CD4-positive, alpha-beta T cell treated with Interleukin-2 at 100 ng/mL for 4 hours (primary cell): ENCODE data around the gene PADI4.

Experiments
- DNase-seq: peaks from one replicate; pipeline ENCODE4 v3.0.0-alpha.2; 2020; ENCODE audit warnings: low spot score

PADI4 gene

GRCh38 chr1:17350928-17351446 lies 43.0 kb downstream of the PADI4 start:
- DNase-seq = no peak

GRCh38 chr1:17351598-17352324 lies 43.8 kb downstream of the PADI4 start:
- no peak for DNase-seq

GRCh38 chr1:17352419-17352909 lies 44.5 kb downstream of the PADI4 start:
- no peak for DNase-seq

GRCh38 chr1:17355898-17356297 lies 47.9 kb downstream of the PADI4 start:
- DNase-seq = no peak

GRCh38 chr1:17356387-17357026 lies 48.5 kb downstream of the PADI4 start:
- DNase-seq = no peak

- DNase-seq = no peak
These were observed 50.6 kb downstream of the PADI4 start for GRCh38 chr1:17358557-17358956.

GRCh38 chr1:17359031-17359430 lies 51.0 kb downstream of the PADI4 start:
- DNase-seq = no peak

- no peak for DNase-seq
These were observed 51.8 kb downstream of the PADI4 start for GRCh38 chr1:17359808-17360207.

GRCh38 chr1:17360272-17360956 lies 52.4 kb downstream of the PADI4 start:
- no peak for DNase-seq

GRCh38 chr1:17361687-17362086 lies 53.7 kb downstream of the PADI4 start:
- DNase-seq = no peak

GRCh38 chr1:17363351-17363750 lies 55.4 kb downstream of the PADI4 start:
- DNase-seq = no peak

- no peak for DNase-seq
These were observed 55.8 kb downstream of the PADI4 start for GRCh38 chr1:17363771-17364170.

- no peak for DNase-seq
These were observed 57.3 kb downstream of the PADI4 start for GRCh38 chr1:17365293-17365692.

GRCh38 chr1:17369466-17369865 lies 61.5 kb downstream of the PADI4 start:
- no peak for DNase-seq

- DNase-seq = no peak
These were observed 62.6 kb downstream of the PADI4 start for GRCh38 chr1:17370618-17371017.

GRCh38 chr1:17371896-17372295 lies 63.9 kb downstream of the PADI4 start, which contains the start of gene PADI6:
Gene PADI6, plus strand, starts transcription at chr1:17372196. Its CDS starts 50 bp downstream, at chr1:17372246.
- no peak for DNase-seq

GRCh38 chr1:17372955-17373354 lies 65.0 kb downstream of the PADI4 start:
- DNase-seq = no peak

GRCh38 chr1:17375651-17376050 lies 67.7 kb downstream of the PADI4 start:
- no peak for DNase-seq

GRCh38 chr1:17377325-17377953 lies 69.4 kb downstream of the PADI4 start:
- DNase-seq = no peak

GRCh38 chr1:17381161-17381560 lies 73.2 kb downstream of the PADI4 start:
- no peak for DNase-seq

GRCh38 chr1:17392199-17392740 lies 84.3 kb downstream of the PADI4 start:
- DNase-seq = no peak

- DNase-seq = no peak
These were observed 85.2 kb downstream of the PADI4 start for GRCh38 chr1:17393230-17393629.
